HepG2 (cell line): Measurements from ENCODE around the gene SLC13A5. TPM values are rescaled to one million over a fixed set of nuclear protein-coding genes. Genes with fewer than 3 reads are reported as not detected.

Experiments used
- AHR ChIP-seq: IDR thresholded peaks from 2 replicates; pipeline ENCODE4 v1.6.1; 2018; ENCODE audit warnings: missing genetic modification reagents, missing compliant biosample characterization
- ARID3A ChIP-seq: IDR thresholded peaks from 2 replicates; pipeline ENCODE4 v1.6.1; 2012; ENCODE audit warnings: low read depth, low read length, improper control_type of control experiment
- CBFB ChIP-seq: sonication (generic); formaldehyde crosslinking; IDR thresholded peaks from 2 replicates; pipeline ENCODE4 v1.4.0; 2020; ENCODE audit warnings: missing genetic modification reagents
- CENPX ChIP-seq: sonication (generic); formaldehyde crosslinking; IDR thresholded peaks from 2 replicates; pipeline ENCODE4 v1.9.0; 2021; ENCODE audit warnings: mild to moderate bottlenecking, missing genetic modification reagents, moderate library complexity
- HMG20B ChIP-seq: conservative IDR thresholded peaks from 2 replicates; pipeline ENCODE4 v1.6.1; 2016; ENCODE audit warnings: missing genetic modification reagents, missing compliant biosample characterization
- KDM4B ChIP-seq: sonication (generic); formaldehyde crosslinking; IDR thresholded peaks from 2 replicates; pipeline ENCODE4 v1.4.0; 2020; ENCODE audit warnings: missing genetic modification reagents
- KDM5A ChIP-seq: fragments of 200-600 bp; sonication (generic); IDR thresholded peaks from 2 replicates; pipeline ENCODE4 v1.7.0; 2018; ENCODE audit warnings: antibody characterized with exemption, mild to moderate bottlenecking, low read length, borderline replicate concordance
- KLF11 ChIP-seq: IDR thresholded peaks from 2 replicates; pipeline ENCODE4 v1.6.1; 2016; ENCODE audit warnings: missing compliant biosample characterization
- MATR3 ChIP-seq: sonication (generic); formaldehyde crosslinking; IDR thresholded peaks from 2 replicates; pipeline ENCODE4 v1.4.0; 2020; ENCODE audit warnings: missing genetic modification reagents
- MYPOP ChIP-seq: sonication (generic); formaldehyde crosslinking; IDR thresholded peaks from 2 replicates; pipeline ENCODE4 v1.8.1; 2023; ENCODE audit warnings: mild to moderate bottlenecking, moderate library complexity, missing genetic modification reagents
- NFKBIZ ChIP-seq: IDR thresholded peaks from 2 replicates; pipeline ENCODE4 v1.6.1; 2018; ENCODE audit warnings: missing genetic modification reagents, missing compliant biosample characterization
- PAWR ChIP-seq: sonication (generic); formaldehyde crosslinking; IDR thresholded peaks from 2 replicates; pipeline ENCODE4 v1.4.0; 2020; ENCODE audit warnings: missing genetic modification reagents, mild to moderate bottlenecking, borderline replicate concordance
- SIX4 ChIP-seq: sonication (generic); formaldehyde crosslinking; IDR thresholded peaks from 2 replicates; pipeline ENCODE4 v1.4.0; 2020; ENCODE audit warnings: missing genetic modification reagents
- SYNCRIP ChIP-seq: fragments of 200-400 bp; formaldehyde crosslinking; IDR thresholded peaks from 2 replicates; pipeline ENCODE4 v1.6.1; 2018; ENCODE audit warnings: mild to moderate bottlenecking, low read depth, low read length; ENCODE audit not compliant: insufficient read depth
- TBX2 ChIP-seq: sonication (generic); formaldehyde crosslinking; IDR thresholded peaks from 2 replicates; pipeline ENCODE4 v1.5.0; 2020; ENCODE audit warnings: missing genetic modification reagents, mild to moderate bottlenecking, borderline replicate concordance
- TEF ChIP-seq: sonication (generic); formaldehyde crosslinking; IDR thresholded peaks from 2 replicates; pipeline ENCODE4 v1.5.0; 2020; ENCODE audit warnings: missing genetic modification reagents
- TERF1 ChIP-seq: sonication (generic); formaldehyde crosslinking; IDR thresholded peaks from 2 replicates; pipeline ENCODE4 v1.8.0; 2022; ENCODE audit warnings: mild to moderate bottlenecking, missing genetic modification reagents, moderate library complexity
- U2AF1 ChIP-seq: fragments of 200-400 bp; formaldehyde crosslinking; optimal IDR thresholded peaks from 2 replicates; pipeline ENCODE3; 2017; ENCODE audit warnings: mild to moderate bottlenecking, low read depth, low read length
- ZNF34 ChIP-seq: sonication (generic); formaldehyde crosslinking; IDR thresholded peaks from 2 replicates; pipeline ENCODE4 v1.4.0; 2020; ENCODE audit warnings: mild to moderate bottlenecking, missing genetic modification reagents, borderline replicate concordance
- ZNF563 ChIP-seq: sonication (generic); formaldehyde crosslinking; IDR thresholded peaks from 2 replicates; pipeline ENCODE4 v1.8.0; 2022; ENCODE audit warnings: mild to moderate bottlenecking, moderate library complexity, missing genetic modification reagents
- ZNF572 ChIP-seq: sonication (generic); formaldehyde crosslinking; IDR thresholded peaks from 2 replicates; pipeline ENCODE4 v1.5.1; 2020; ENCODE audit warnings: mild to moderate bottlenecking, missing genetic modification reagents
- ZNF580 ChIP-seq: IDR thresholded peaks from 2 replicates; pipeline ENCODE4 v1.6.1; 2016; ENCODE audit warnings: low read depth, borderline replicate concordance
- polyA plus RNA-seq, 8 experiments: library from polyadenylated mRNA; depleted of rRNA in 3 of 8; stranded (reverse) in 7 of 8; unstranded in 1 of 8; fragments of >200 nt; fragmentation: Illumina TruSeq in 4 of 8; extraction: Trizol in 4 of 8; gene quantifications; 2 replicates each; pipeline versions ENCODE4 v1.2.1 to v1.2.3, GENCODE V29; 2011 to 2016; ENCODE audit warnings: low read depth in 4 of 8, missing spikeins in 1 of 8, mixed read lengths in 1 of 8; ENCODE audit not compliant: insufficient read depth in 1 of 8
- total RNA-seq, 5 experiments: library from RNA; depleted of rRNA; stranded (reverse); fragments of >200 nt; fragmentation: Illumina TruSeq; extraction: Trizol; gene quantifications; 2 replicates each; pipeline ENCODE4 v1.2.3, GENCODE V29; 2016; ENCODE audit warnings: low read depth in 1 of 5

The SLC13A5 gene
- total and polyA plus RNA-seq, 2 of the 13 experiments (the other 11 are each of a cell fraction or from before 2014, with no cell fraction given): 42.8 to 310 TPM

- peak; percentile 65 for TF ChIP-seq CBFB (CRISPR knock-in tag)
- TF ChIP-seq HMG20B (CRISPR knock-in tag): no peak
- TF ChIP-seq MATR3 (CRISPR knock-in tag): no peak
- 0 out of 2 replicates have a peak, but pooled peaks have one; percentile 48 for TF ChIP-seq ZNF572
- TF ChIP-seq SIX4 (CRISPR knock-in tag): no peak
- TF ChIP-seq KDM5A: peak; percentile 84; the same call in 1 of the 2 replicates
- peak; percentile 66; the same call in 1 of the 2 replicates for TF ChIP-seq KLF11
- TF ChIP-seq ARID3A: 0 out of 2 replicates have a peak, but pooled peaks have one; percentile 11
- TF ChIP-seq TBX2 (CRISPR knock-in tag): peak; percentile 69; the same call in 1 of the 2 replicates
- TF ChIP-seq KDM4B (CRISPR knock-in tag): peak; percentile 38; the same call in 1 of the 2 replicates
- 0 out of 2 replicates have a peak, but pooled peaks have one; percentile 20 for TF ChIP-seq MYPOP (CRISPR knock-in tag)
- TF ChIP-seq SYNCRIP: no peak
- TF ChIP-seq CENPX (CRISPR knock-in tag): no peak
- no peak for TF ChIP-seq PAWR (CRISPR knock-in tag)
- TF ChIP-seq ZNF580: 0 out of 2 replicates have a peak, but pooled peaks have one; percentile 24
- TF ChIP-seq AHR (CRISPR knock-in tag): no peak
- no peak for TF ChIP-seq TEF
- TF ChIP-seq NFKBIZ (CRISPR knock-in tag): peak; percentile 58; the same call in 1 of the 2 replicates
- no peak for TF ChIP-seq TERF1 (CRISPR knock-in tag)
- no peak for TF ChIP-seq ZNF563 (CRISPR knock-in tag)
- TF ChIP-seq ZNF34 (CRISPR knock-in tag): no peak
- TF ChIP-seq U2AF1: no peak
These were observed 72.5 kb downstream of the SLC13A5 start, which contains the start of the genes KIAA0753 and TXNDC17 (continued) for GRCh38 chr17:6640536-6641246.
